GM12872 (cell line): ENCODE measurements around the gene FDX2.

ENCODE experiments used
- CTCF ChIP-seq: IDR thresholded peaks from 3 replicates; pipeline ENCODE4 v1.5.1; 2011; ENCODE audit warnings: low read depth, mild to moderate bottlenecking, low read length, moderate library complexity; ENCODE audit not compliant: insufficient read depth

FDX2 gene

GRCh38 chr19:10353793-10354391, 38.1 kb upstream of the FDX2 start:
- TF ChIP-seq CTCF = no peak

GRCh38 chr19:10352764-10353671, 37.2 kb upstream of the FDX2 start:
- TF ChIP-seq CTCF = no peak

GRCh38 chr19:10346509-10346908, 30.7 kb upstream of the FDX2 start:
- TF ChIP-seq CTCF = no peak

GRCh38 chr19:10344780-10345179, 29.0 kb upstream of the FDX2 start:
- no peak for TF ChIP-seq CTCF

GRCh38 chr19:10343495-10343894, 27.7 kb upstream of the FDX2 start:
- no peak for TF ChIP-seq CTCF

- TF ChIP-seq CTCF = no peak
Measured at GRCh38 chr19:10339977-10340376, 24.2 kb upstream of the FDX2 start.

DNA sequence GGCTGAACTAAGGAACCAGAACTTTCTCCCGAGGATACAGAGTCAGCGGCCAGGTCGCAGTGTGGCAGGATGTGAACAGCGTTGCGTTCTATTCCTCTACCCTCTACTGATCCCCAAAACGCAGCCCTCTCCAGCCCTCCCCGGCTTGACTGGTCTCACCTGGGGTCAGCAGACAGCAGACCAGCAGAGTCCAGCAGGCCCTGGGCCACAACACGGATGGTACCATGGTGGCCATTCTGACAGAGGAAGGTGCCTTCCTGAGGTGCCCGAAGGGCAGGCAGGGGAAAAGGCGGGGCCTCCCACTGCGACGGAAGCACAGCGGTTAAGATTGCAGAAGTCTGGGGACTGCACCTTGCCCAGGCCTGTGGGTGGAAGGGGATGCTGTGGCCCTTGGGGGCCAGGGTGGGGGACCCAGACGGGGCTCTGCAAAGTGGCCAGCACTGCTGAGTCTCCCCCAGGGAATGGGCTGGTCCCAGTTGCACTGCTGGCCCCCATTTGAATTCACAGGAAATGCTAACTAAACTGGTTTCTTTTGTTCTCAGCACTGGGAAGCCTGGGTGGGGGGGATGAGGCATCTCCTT, 23.7 kb upstream of the FDX2 start, which contains the start of gene ICAM3:
Gene ICAM3, minus strand, starts transcription at position 245 of the 581 bp plus-strand sequence. Its CDS starts 10 bp downstream, at position 235.
- no peak for TF ChIP-seq CTCF
